K562 treated with DMSO at 1 percent for 48 hours (cell line): ENCODE measurements around the gene ATP1A2. TPM values are rescaled to one million over a fixed set of nuclear protein-coding genes. Genes with fewer than 3 reads are reported as not detected.

Experiments
- total RNA-seq: library from RNA; unstranded; fragments of 300-600 nt; gene quantifications from 2 replicates; pipeline ENCODE4 v1.2.3, GENCODE V29; 2022; ENCODE audit warnings: low replicate concordance; ENCODE audit errors: extremely low read depth

ATP1A2 gene
- not detected in 2 replicates for total RNA-seq

GRCh38 chr1:160115545-160116282 is at the start of gene ATP1A2:
TSS of gene ATP1A2 (plus strand) at chr1:160115759. CDS start at chr1:160115862, 103 bp downstream.

GRCh38 chr1:160069460-160070231 is 45.9 kb upstream of the ATP1A2 start, which contains the start of gene KCNJ10:
TSS of gene KCNJ10 (minus strand) at chr1:160070160. CDS start at chr1:160042532, 27,628 bp downstream.

GRCh38 chr1:160081261-160081936 is 34.2 kb upstream of the ATP1A2 start, which contains the start of gene KCNJ9:
TSS of gene KCNJ9 (plus strand) at chr1:160081538. CDS start at chr1:160084031, 2,493 bp downstream.

GRCh38 chr1:160097911-160098851 is 17.4 kb upstream of the ATP1A2 start, which contains the start of gene IGSF8:
TSS of gene IGSF8 (minus strand) at chr1:160098619. CDS start at chr1:160098472, 147 bp downstream.

GRCh38 chr1:160151303-160151702 is 35.7 kb downstream of the ATP1A2 start, which contains the start of gene ATP1A4:
TSS of gene ATP1A4 (plus strand) at chr1:160151603. CDS start at chr1:160152041, 438 bp downstream.

GRCh38 chr1:160189649-160190625 is 74.4 kb downstream of the ATP1A2 start, which contains the start of gene CASQ1:
TSS of gene CASQ1 (plus strand) at chr1:160190575. CDS start at chr1:160190752, 177 bp downstream.

Other genes with a start within 250 kb of the ATP1A2 start
- gene CFAP45, start 215.6 kb upstream of the ATP1A2 start, total RNA-seq, result not detected in 2 replicates
- 770 TPM in 1 of 2 replicates, not detected in the other for gene TAGLN2, start 190.3 kb upstream of the ATP1A2 start, total RNA-seq
- not detected in 2 replicates for gene IGSF9, start 170.1 kb upstream of the ATP1A2 start, total RNA-seq
- not detected in 2 replicates for gene SLAMF9, start 161.5 kb upstream of the ATP1A2 start, total RNA-seq
- not detected in 2 replicates for gene PIGM, start 83.8 kb upstream of the ATP1A2 start, total RNA-seq
- gene KCNJ10, start 45.6 kb upstream of the ATP1A2 start, total RNA-seq, result not detected in 2 replicates
- gene KCNJ9, start 34.2 kb upstream of the ATP1A2 start, total RNA-seq, result not detected in 2 replicates
- not detected in 2 replicates for gene IGSF8, start 17.1 kb upstream of the ATP1A2 start, total RNA-seq
- not detected in 2 replicates for gene ATP1A4, start 35.8 kb downstream of the ATP1A2 start, total RNA-seq
- not detected in 2 replicates for gene CASQ1, start 74.8 kb downstream of the ATP1A2 start, total RNA-seq
- not detected in 2 replicates for gene PEA15, start 89.6 kb downstream of the ATP1A2 start, total RNA-seq
- not detected in 2 replicates for gene DCAF8, start 146.8 kb downstream of the ATP1A2 start, total RNA-seq
- not detected in 2 replicates for gene PEX19, start 169.4 kb downstream of the ATP1A2 start, total RNA-seq
- 244 TPM in 1 of 2 replicates, not detected in the other for gene COPA, start 227.5 kb downstream of the ATP1A2 start, total RNA-seq
- gene NCSTN, start 227.6 kb downstream of the ATP1A2 start, total RNA-seq, result not detected in 2 replicates